GM19395 (cell line): ENCODE data around the gene PHLDB1.

Experiments
- ATAC-seq: cut with Tn5 transposase; IDR thresholded peaks from one replicate; pipeline ENCODE4 v1.9.1; 2021; ENCODE audit warnings: mild to moderate bottlenecking, moderate library complexity; ENCODE audit not compliant: unreplicated experiment

The PHLDB1 gene

GRCh38 chr11:118638726-118639125 lies 31.3 kb downstream of the PHLDB1 start:
- ATAC-seq: no peak

- ATAC-seq: no peak
These were observed 32.5 kb downstream of the PHLDB1 start for GRCh38 chr11:118639899-118640298.

GRCh38 chr11:118640332-118641154 lies 33.1 kb downstream of the PHLDB1 start:
- no peak for ATAC-seq

GRCh38 chr11:118641397-118642019 lies 34.1 kb downstream of the PHLDB1 start:
- no peak for ATAC-seq

GRCh38 chr11:118643142-118643994 lies 36.0 kb downstream of the PHLDB1 start:
- ATAC-seq: no peak

GRCh38 chr11:118643995-118644345 lies 36.6 kb downstream of the PHLDB1 start:
- no peak for ATAC-seq

GRCh38 chr11:118644496-118644895 lies 37.1 kb downstream of the PHLDB1 start:
- ATAC-seq: no peak

GRCh38 chr11:118645066-118645715 lies 37.8 kb downstream of the PHLDB1 start:
- no peak for ATAC-seq

GRCh38 chr11:118646393-118646792 lies 39.0 kb downstream of the PHLDB1 start:
- no peak for ATAC-seq

GRCh38 chr11:118648291-118648690 lies 40.9 kb downstream of the PHLDB1 start:
- ATAC-seq: no peak

GRCh38 chr11:118649941-118650340 lies 42.5 kb downstream of the PHLDB1 start:
- ATAC-seq: no peak

GRCh38 chr11:118650366-118650765 lies 43.0 kb downstream of the PHLDB1 start:
- no peak for ATAC-seq

- no peak for ATAC-seq
These were observed 44.4 kb downstream of the PHLDB1 start for GRCh38 chr11:118651820-118652219.

GRCh38 chr11:118652681-118653181 lies 45.3 kb downstream of the PHLDB1 start:
- no peak for ATAC-seq

- ATAC-seq: no peak
These were observed 46.4 kb downstream of the PHLDB1 start for GRCh38 chr11:118653684-118654390.

GRCh38 chr11:118655486-118656190 lies 48.2 kb downstream of the PHLDB1 start:
- ATAC-seq: no peak

- ATAC-seq: no peak
These were observed 49.2 kb downstream of the PHLDB1 start for GRCh38 chr11:118656563-118657165.

GRCh38 chr11:118657238-118657637 lies 49.8 kb downstream of the PHLDB1 start:
- no peak for ATAC-seq

GRCh38 chr11:118657709-118658428 lies 50.5 kb downstream of the PHLDB1 start:
- no peak for ATAC-seq
